ENCODE results near the gene GRK5.
"Not testable (repeated sequence)": the region's sequence is repeated elsewhere in the genome, so short reads cannot be mapped to it uniquely, and the experiment has no call there.

GRK5 gene

GRCh38 chr10:119254335-119254734, 47.0 kb downstream of the GRK5 start:
- H3K4me3 ChIP-seq (ENCODE audit: low read depth, low read length): no peak overlapping the region
- H3K9me3 ChIP-seq (ENCODE audit: severe bottlenecking): peaks cover 3% of the 10 kb centered on the region
- TF ChIP-seq CTCF (IDR thresholded peaks at IDR 0.05; ENCODE audit: low read depth, low read length): no peak
- no peak for DNase-seq
- H3K36me3 ChIP-seq: peaks cover 3% of the 10 kb centered on the region; the same call in 1 of the 2 replicates
- H3K27ac ChIP-seq: no peak overlapping the region
- H3K27me3 ChIP-seq (ENCODE audit: insufficient read depth, low read depth, severe bottlenecking): no peaks in the 10 kb centered on the region

- H3K27ac ChIP-seq: no peak overlapping the region
- no peak for DNase-seq
- no peak for TF ChIP-seq CTCF (IDR thresholded peaks at IDR 0.05; ENCODE audit: low read depth, low read length)
- peaks cover 3% of the 10 kb centered on the region for H3K9me3 ChIP-seq (ENCODE audit: severe bottlenecking)
- no peaks in the 10 kb centered on the region for H3K27me3 ChIP-seq (ENCODE audit: insufficient read depth, low read depth, severe bottlenecking)
- no peak overlapping the region for H3K4me3 ChIP-seq (ENCODE audit: low read depth, low read length)
- H3K36me3 ChIP-seq: peaks cover 3% of the 10 kb centered on the region; the same call in 1 of the 2 replicates
These were observed 48.7 kb downstream of the GRK5 start for GRCh38 chr10:119256030-119256429.

- TF ChIP-seq CTCF (IDR thresholded peaks at IDR 0.05; ENCODE audit: low read depth, low read length): no peak
- no peak overlapping the region for H3K27ac ChIP-seq
- peaks cover 5% of the 10 kb centered on the region for H3K9me3 ChIP-seq (ENCODE audit: severe bottlenecking)
- no peaks in the 10 kb centered on the region for H3K27me3 ChIP-seq (ENCODE audit: insufficient read depth, low read depth, severe bottlenecking)
- DNase-seq: no peak
- H3K4me3 ChIP-seq (ENCODE audit: low read depth, low read length): no peak overlapping the region
- peaks cover 3% of the 10 kb centered on the region; the same call in 1 of the 2 replicates for H3K36me3 ChIP-seq
These were observed 49.5 kb downstream of the GRK5 start for GRCh38 chr10:119256897-119257296.

GRCh38 chr10:119257899-119258419, 50.6 kb downstream of the GRK5 start:
- Histone ChIP-seq H3K4me3 (ENCODE audit: low read depth, low read length) (no peak overlapping the region), H3K9me3 (ENCODE audit: severe bottlenecking) (peaks cover 5% of the 10 kb centered on the region), H3K36me3 (peaks cover 3% of the 10 kb centered on the region; the same call in 1 of the 2 replicates), H3K27me3 (ENCODE audit: insufficient read depth, low read depth, severe bottlenecking) (no peaks in the 10 kb centered on the region), H3K27ac (no peak overlapping the region)
- TF ChIP-seq CTCF (IDR thresholded peaks at IDR 0.05; ENCODE audit: low read depth, low read length): no peak
- no peak for DNase-seq

GRCh38 chr10:119259345-119259744, 52.0 kb downstream of the GRK5 start:
- Histone ChIP-seq H3K27ac (no peak overlapping the region; the same call in none of the 2 replicates), H3K27me3 (ENCODE audit: insufficient read depth, low read depth, severe bottlenecking) (no peaks in the 10 kb centered on the region), H3K36me3 (peaks cover 7% of the 10 kb centered on the region), H3K4me3 (ENCODE audit: low read depth, low read length) (no peak overlapping the region), H3K9me3 (ENCODE audit: severe bottlenecking) (peaks cover 5% of the 10 kb centered on the region)
- no peak for DNase-seq
- TF ChIP-seq CTCF (IDR thresholded peaks at IDR 0.05; ENCODE audit: low read depth, low read length): no peak

GRCh38 chr10:119261016-119261415, 53.6 kb downstream of the GRK5 start:
- not testable (repeated sequence) for H3K9me3 ChIP-seq (ENCODE audit: severe bottlenecking); H3K36me3 ChIP-seq; DNase-seq; H3K27me3 ChIP-seq (ENCODE audit: insufficient read depth, low read depth, severe bottlenecking); H3K4me3 ChIP-seq (ENCODE audit: low read depth, low read length); H3K27ac ChIP-seq
